Prostate gland (tissue), 2 donors: ENCODE data around the gene CXCR5.

ENCODE experiments used
- POLR2A ChIP-seq: fragments of 450-650 bp; IDR thresholded peaks from one replicate; pipeline ENCODE4 v1.6.1; 2016; ENCODE audit warnings: antibody characterized with exemption, mild to moderate bottlenecking
- TF ChIP-seq, protein P1 (sequence below), 4 experiments: fragments of 200-600 bp in 2 of 4; fragments of 450-650 bp in 2 of 4; sonication (generic) in 2 of 4; IDR thresholded peaks; 1 replicate in 3 of 4; 2 replicates in 1 of 4; pipeline ENCODE4 v1.5.1; 2016 to 2019; ENCODE audit warnings: antibody characterized with exemption in 4 of 4, mild to moderate bottlenecking in 2 of 4, moderate library complexity in 2 of 4

- TF ChIP-seq, protein P1, sequence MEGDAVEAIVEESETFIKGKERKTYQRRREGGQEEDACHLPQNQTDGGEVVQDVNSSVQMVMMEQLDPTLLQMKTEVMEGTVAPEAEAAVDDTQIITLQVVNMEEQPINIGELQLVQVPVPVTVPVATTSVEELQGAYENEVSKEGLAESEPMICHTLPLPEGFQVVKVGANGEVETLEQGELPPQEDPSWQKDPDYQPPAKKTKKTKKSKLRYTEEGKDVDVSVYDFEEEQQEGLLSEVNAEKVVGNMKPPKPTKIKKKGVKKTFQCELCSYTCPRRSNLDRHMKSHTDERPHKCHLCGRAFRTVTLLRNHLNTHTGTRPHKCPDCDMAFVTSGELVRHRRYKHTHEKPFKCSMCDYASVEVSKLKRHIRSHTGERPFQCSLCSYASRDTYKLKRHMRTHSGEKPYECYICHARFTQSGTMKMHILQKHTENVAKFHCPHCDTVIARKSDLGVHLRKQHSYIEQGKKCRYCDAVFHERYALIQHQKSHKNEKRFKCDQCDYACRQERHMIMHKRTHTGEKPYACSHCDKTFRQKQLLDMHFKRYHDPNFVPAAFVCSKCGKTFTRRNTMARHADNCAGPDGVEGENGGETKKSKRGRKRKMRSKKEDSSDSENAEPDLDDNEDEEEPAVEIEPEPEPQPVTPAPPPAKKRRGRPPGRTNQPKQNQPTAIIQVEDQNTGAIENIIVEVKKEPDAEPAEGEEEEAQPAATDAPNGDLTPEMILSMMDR (IDR thresholded peaks at IDR 0.05) = no peak
- TF ChIP-seq POLR2A = no peak
These were observed 27.4 kb upstream of the CXCR5 start for GRCh38 chr11:118856314-118856713.
